Left colon (tissue), 2 donors: ENCODE data around the gene KLF13. TPM values are rescaled to one million over a fixed set of nuclear protein-coding genes. Genes with fewer than 3 reads are reported as not detected.

Source experiments
- ATAC-seq: fragments of 200-7000 bp; cut with Tn5 transposase; one replicate; pipeline ENCODE4 v1.9.1; 2020; ENCODE audit warnings: mild to moderate bottlenecking, moderate library complexity
- DNase-seq, 2 donors: peaks; one replicate each; pipeline ENCODE4 v3.0.0-alpha.2; 2020
- intact Hi-C, 2 donors: fragments of 100-400 bp; cut with DNase I in 1 of 2; cut with micrococcal nuclease in 1 of 2; formaldehyde crosslinking; loops; one replicate each; pipeline versions ENCODE4 v1.11.2 to v1.14.0; 2022; cut with DNase I, micrococcal nuclease
- long read RNA-seq: library from polyadenylated mRNA; unstranded; transcript quantifications from one replicate; pipeline ENCODE4 v2.0.0, GENCODE V29; 2021
- total RNA-seq, 2 donors: library from RNA; stranded (reverse); fragmentation: NEBNext Ultra II Directional; extraction: Animal tissue kit (Norgen Biotek cat#: 25700); gene quantifications; one replicate each; pipeline ENCODE4 v1.2.1, GENCODE V29; 2021
- donor health status: DM: no; HTN: no; CAD: no.
- donor health status: DM: yes; HTN: yes; CAD: no.

The KLF13 gene
- total RNA-seq, result 100 to 1,000 TPM in 1 of 2 donors, 10 to 100 TPM in 1; 36.8 to 103 TPM
- long read RNA-seq, full-length matches to known transcripts, result 6 of 15 reads
- long read RNA-seq, partial matches to known transcripts, result 0 of 15 reads
- long read RNA-seq, other reads (novel, unspliced or antisense), result 9 of 15 reads

GRCh38 chr15:31326156-31326874 is at the start of gene KLF13:
Gene KLF13, plus strand, starts transcription at chr15:31326835. Its CDS starts 378 bp downstream, at chr15:31327213.
- intact Hi-C loops, result no loop called here
- DNase-seq, result peak; percentile 92 to 99
- peak; percentile 72 for ATAC-seq

- DNase-seq (no peak), ATAC-seq (no peak)
- intact Hi-C loops, result no loop called here
Measured at GRCh38 chr15:31277335-31278060, 49.1 kb upstream of the KLF13 start.

- intact Hi-C loops, result no loop called here
- DNase-seq (peak in 1 of 2 donors; percentile 1), ATAC-seq (no peak)
Measured at GRCh38 chr15:31278061-31278445, 48.6 kb upstream of the KLF13 start.

GRCh38 chr15:31278544-31279220 is 48.0 kb upstream of the KLF13 start:
- DNase-seq (peak in 1 of 2 donors; percentile 3), ATAC-seq (no peak)
- intact Hi-C loops, result no loop called here

GRCh38 chr15:31279221-31280045 is 47.2 kb upstream of the KLF13 start:
- intact Hi-C loops, result no loop called here
- DNase-seq (peak in 1 of 2 donors; percentile 14), ATAC-seq (peak; percentile 68)

GRCh38 chr15:31280046-31280830 is 46.4 kb upstream of the KLF13 start:
- ATAC-seq (peak; percentile 46), DNase-seq (peak; percentile 15 to 21)
- intact Hi-C loops, result no loop called here

DNA sequence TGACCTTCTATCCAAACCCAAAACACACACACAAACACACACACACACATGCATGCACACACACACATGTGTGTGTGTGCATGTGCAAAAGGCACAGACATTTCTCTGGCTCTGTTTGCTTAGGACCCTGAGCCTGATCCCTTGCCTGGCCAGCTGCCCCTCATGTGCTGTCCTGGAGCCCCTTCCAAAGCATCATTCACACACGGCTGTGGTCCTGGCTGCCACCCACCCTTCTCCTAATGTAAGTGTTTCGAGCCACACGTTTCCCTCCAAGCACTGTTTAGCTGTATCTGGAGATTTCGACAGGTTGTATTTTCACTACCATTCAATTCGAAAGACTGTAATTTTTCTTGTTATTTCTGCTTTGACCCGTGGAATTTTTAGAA is 45.8 kb upstream of the KLF13 start:
- no peak for ATAC-seq
- intact Hi-C loops, result no loop called here

DNA sequence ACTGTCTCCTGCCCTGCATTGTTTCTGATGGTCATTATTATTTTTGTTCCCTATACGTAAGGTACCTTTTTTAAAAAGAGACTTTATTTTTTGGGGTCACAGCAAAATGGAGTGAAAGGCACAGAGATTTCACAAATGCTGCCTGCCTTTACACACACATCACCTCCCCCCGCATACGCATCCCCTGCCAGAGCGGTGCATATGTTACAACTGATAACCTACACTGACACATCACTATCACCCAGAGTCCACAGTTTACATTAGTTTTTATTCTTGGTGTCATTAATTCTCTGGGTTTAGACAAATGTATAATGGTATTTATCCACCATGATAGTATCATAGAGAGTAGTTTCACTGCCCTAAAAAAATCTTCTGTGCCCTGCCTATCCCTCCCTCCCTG is 43.6 kb upstream of the KLF13 start:
- no peak for ATAC-seq
- no peak for DNase-seq
- intact Hi-C loops, result no loop called here

More for the DNA sequence above, 45.8 kb upstream of the KLF13 start:
- DNase-seq, result peak in 1 of 2 donors; percentile 2

DNA sequence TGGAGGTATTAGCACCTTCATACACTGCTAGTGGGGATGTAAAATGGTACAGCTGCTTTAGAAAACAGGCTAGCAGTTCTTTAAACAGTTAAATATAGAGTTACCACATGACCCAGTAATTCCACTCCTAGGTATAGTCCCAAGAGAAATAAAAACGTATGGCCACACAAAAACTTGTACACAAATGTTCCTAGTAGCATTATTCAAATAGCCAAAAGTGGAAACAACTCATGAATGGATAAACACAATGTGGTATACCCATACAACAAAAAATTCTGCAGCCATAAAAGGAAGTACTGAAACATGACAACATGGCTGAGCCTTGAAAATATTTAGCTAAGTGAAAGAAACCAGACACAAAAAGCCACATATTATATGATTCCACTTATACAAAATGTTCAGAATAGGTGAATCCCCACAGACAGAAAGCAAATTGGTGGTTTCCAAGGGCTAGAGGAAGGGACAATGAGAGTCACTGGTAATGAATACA is 40.8 kb upstream of the KLF13 start:
- DNase-seq (no peak), ATAC-seq (no peak)
- intact Hi-C loops, result no loop called here

GRCh38 chr15:31291048-31291578 is 35.5 kb upstream of the KLF13 start:
- DNase-seq, result no peak
- intact Hi-C loops, result no loop called here
- ATAC-seq, result no peak

GRCh38 chr15:31292391-31293015 is 34.1 kb upstream of the KLF13 start:
- ATAC-seq (no peak), DNase-seq (no peak)
- intact Hi-C loops, result no loop called here

DNA sequence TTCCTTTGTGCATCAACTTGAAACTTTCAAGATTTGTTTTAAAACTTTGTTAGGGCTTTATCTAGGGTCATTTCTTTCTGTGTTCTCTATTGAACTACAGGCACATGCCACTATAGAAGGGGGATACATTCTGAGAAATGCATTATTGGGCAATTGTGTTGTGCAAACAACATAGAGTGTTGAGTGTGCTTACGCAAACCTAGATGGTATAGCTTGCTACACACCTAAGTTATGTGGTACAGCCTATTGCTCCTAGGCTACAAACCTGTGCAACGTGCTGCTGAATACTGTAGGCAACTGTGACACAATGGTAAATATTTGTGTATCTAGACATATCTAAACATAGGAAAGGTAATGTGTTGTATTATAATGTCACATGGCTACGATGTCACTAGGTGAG is 33.0 kb upstream of the KLF13 start:
- no peak for DNase-seq
- intact Hi-C loops, result no loop called here
- ATAC-seq, result no peak

- ATAC-seq (no peak), DNase-seq (no peak)
- intact Hi-C loops, result no loop called here
Measured at GRCh38 chr15:31294067-31294466, 32.6 kb upstream of the KLF13 start.

DNA sequence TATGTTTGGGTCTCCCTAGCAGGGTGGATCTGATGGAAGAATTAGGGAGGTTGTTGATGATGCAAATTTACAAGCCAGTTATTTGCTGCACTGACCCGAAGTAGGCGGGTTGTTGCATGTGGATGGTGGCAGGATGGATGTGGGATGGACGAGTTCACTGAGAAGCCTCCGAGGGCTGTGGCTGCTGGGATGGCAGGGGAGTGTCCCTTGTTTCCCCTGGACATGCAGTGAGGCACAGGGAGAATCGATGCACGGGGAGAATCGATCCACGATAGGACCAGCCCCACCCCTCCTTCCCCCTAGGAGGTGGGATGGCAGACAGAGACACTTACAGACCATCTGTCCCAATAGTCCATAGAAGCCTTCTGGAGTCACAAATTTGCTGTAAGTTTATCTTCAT is 31.0 kb upstream of the KLF13 start:
- intact Hi-C loops, result no loop called here
- no peak for ATAC-seq
- DNase-seq, result peak in 1 of 2 donors; percentile 5

- ATAC-seq (no peak), DNase-seq (no peak)
- intact Hi-C loops, result no loop called here
Measured at GRCh38 chr15:31296219-31296645, 30.4 kb upstream of the KLF13 start.

GRCh38 chr15:31296646-31297574 is 29.7 kb upstream of the KLF13 start:
- peak; percentile 66 to 70 for DNase-seq
- ATAC-seq, result peak; percentile 81
- intact Hi-C loops, result no loop called here
